NCI-H748 (cell line): ENCODE data around the gene RPL19.
A peak's percentile ranks its signal among the peaks of the same experiment; 100 is the strongest.
"Not testable (repeated sequence)": the region's sequence is repeated elsewhere in the genome, so short reads cannot be mapped to it uniquely, and the experiment has no call there.

Experiments used
- DNase-seq: peaks from one replicate; lab custom pipeline; 2025; ENCODE audit not compliant: unreplicated experiment; lab: John Stamatoyannopoulos, UW

RPL19 gene

GRCh38 chr17:39244016-39244599 is 44.0 kb downstream of the RPL19 start:
- DNase-seq = no peak

GRCh38 chr17:39244600-39245570 is 44.8 kb downstream of the RPL19 start:
- peak; percentile 79 for DNase-seq

GRCh38 chr17:39246274-39246673 is 46.2 kb downstream of the RPL19 start:
- DNase-seq = no peak

- DNase-seq = not testable (repeated sequence)
Measured at GRCh38 chr17:39250076-39250475, 50.0 kb downstream of the RPL19 start.

GRCh38 chr17:39251997-39252396 is 51.9 kb downstream of the RPL19 start:
- DNase-seq = no peak

- DNase-seq = no peak
Measured at GRCh38 chr17:39252788-39253460, 52.8 kb downstream of the RPL19 start.
